WTC11 (cell line): ENCODE results near the gene RPUSD3. TPM values are rescaled to one million over a fixed set of nuclear protein-coding genes. Genes with fewer than 3 reads are reported as not detected.

Experiments used
- ATAC-seq: fragments of 200-7000 bp; cut with Tn5 transposase; 2 replicates; pipeline ENCODE4 v1.10.0; 2021; ENCODE audit warnings: mild to moderate bottlenecking, moderate library complexity
- CTCF ChIA-PET: fragments of 300-600 bp; sonication (Branson Sonifier 250); formaldehyde crosslinking; loops from one replicate; lab custom pipeline; 2021; ENCODE audit warnings: antibody characterized with exemption; lab: Charles Lee
- POLR2A ChIA-PET: fragments of 350-600 bp; sonication (Branson Sonifier 250); formaldehyde crosslinking; loops from one replicate; lab custom pipeline; 2021; ENCODE audit warnings: antibody characterized with exemption; lab: Charles Lee
- DNase-seq: peaks from one replicate; pipeline ENCODE4 v3.0.0; 2021; ENCODE audit warnings: low spot score
- H3K27ac Mint-ChIP-seq: 2 replicates; pipeline ENCODE4 v1.8.0; 2021; ENCODE audit warnings: mixed read lengths
- H3K27me3 Mint-ChIP-seq: 2 replicates; pipeline ENCODE4 v1.8.0; 2021; ENCODE audit warnings: low read depth, mild to moderate bottlenecking, moderate library complexity, mixed read lengths
- H3K36me3 Mint-ChIP-seq: 2 replicates; pipeline ENCODE4 v1.8.0; 2021; ENCODE audit warnings: mixed read lengths
- H3K4me1 Mint-ChIP-seq: 2 replicates; pipeline ENCODE4 v1.8.0; 2022; ENCODE audit warnings: mixed read lengths
- H3K4me3 Mint-ChIP-seq: 2 replicates; pipeline ENCODE4 v1.8.0; 2021; ENCODE audit warnings: mild to moderate bottlenecking, moderate library complexity, mixed read lengths
- H3K9me3 Mint-ChIP-seq: 2 replicates; pipeline ENCODE4 v1.8.0; 2021; ENCODE audit warnings: mixed read lengths
- ATF1 ChIP-seq: sonication (generic); formaldehyde crosslinking; IDR thresholded peaks from 2 replicates; pipeline ENCODE4 v1.8.1; 2023; ENCODE audit warnings: mild to moderate bottlenecking, moderate library complexity, missing genetic modification reagents
- CREB1 ChIP-seq: sonication (generic); formaldehyde crosslinking; IDR thresholded peaks from 2 replicates; pipeline ENCODE4 v1.8.0; 2023; ENCODE audit warnings: mild to moderate bottlenecking, missing genetic modification reagents
- CREM ChIP-seq: sonication (generic); formaldehyde crosslinking; IDR thresholded peaks from 2 replicates; pipeline ENCODE4 v1.8.1; 2022; ENCODE audit warnings: mild to moderate bottlenecking, missing genetic modification reagents, moderate library complexity
- PRRX2 ChIP-seq: fragments of 250-450 bp; sonication (Bioruptor Pico); IDR thresholded peaks from 2 replicates; pipeline ENCODE4 v1.8.0; 2021; ENCODE audit warnings: mild to moderate bottlenecking
- SOX15 ChIP-seq: fragments of 250-450 bp; sonication (Bioruptor Pico); IDR thresholded peaks from 2 replicates; pipeline ENCODE4 v1.9.0; 2021; ENCODE audit warnings: mild to moderate bottlenecking
- SP1 ChIP-seq: sonication (generic); formaldehyde crosslinking; conservative IDR thresholded peaks from 2 replicates; pipeline ENCODE4 v1.8.1; 2022; ENCODE audit warnings: missing genetic modification reagents
- TEAD1 ChIP-seq: sonication (generic); formaldehyde crosslinking; IDR thresholded peaks from 2 replicates; pipeline ENCODE4 v1.8.0; 2022; ENCODE audit warnings: mild to moderate bottlenecking, missing genetic modification reagents
- ZBTB21 ChIP-seq: sonication (generic); formaldehyde crosslinking; IDR thresholded peaks from 2 replicates; pipeline ENCODE4 v1.8.1; 2023; ENCODE audit warnings: mild to moderate bottlenecking, missing genetic modification reagents, borderline replicate concordance
- ZNF232 ChIP-seq: sonication (generic); formaldehyde crosslinking; IDR thresholded peaks from 2 replicates; pipeline ENCODE4 v1.8.0; 2022; ENCODE audit warnings: mild to moderate bottlenecking, missing genetic modification reagents
- ZNF263 ChIP-seq: sonication (generic); formaldehyde crosslinking; IDR thresholded peaks from 2 replicates; pipeline ENCODE4 v1.8.1; 2022; ENCODE audit warnings: low read depth, mild to moderate bottlenecking, moderate library complexity, missing genetic modification reagents
- ZNF317 ChIP-seq: sonication (generic); formaldehyde crosslinking; IDR thresholded peaks from 2 replicates; pipeline ENCODE4 v1.8.1; 2023; ENCODE audit warnings: low read depth, mild to moderate bottlenecking, moderate library complexity, missing genetic modification reagents, borderline replicate concordance
- ZNF671 ChIP-seq: fragments of 250-450 bp; sonication (Bioruptor Pico); IDR thresholded peaks from 2 replicates; pipeline ENCODE4 v1.8.0; 2021; ENCODE audit warnings: mild to moderate bottlenecking
- total RNA-seq: library from RNA; stranded (reverse); gene quantifications from 3 replicates; pipeline ENCODE4 v1.2.3, GENCODE V29; 2021
- TF ChIP-seq, protein P1 (sequence below): sonication (generic); formaldehyde crosslinking; IDR thresholded peaks from 2 replicates; pipeline ENCODE4 v1.8.0; 2023; ENCODE audit warnings: missing genetic modification reagents, mild to moderate bottlenecking, borderline replicate concordance
- TF ChIP-seq, protein P2 (sequence below): sonication (generic); formaldehyde crosslinking; IDR thresholded peaks from 2 replicates; pipeline ENCODE4 v1.8.0; 2022; ENCODE audit warnings: mild to moderate bottlenecking, missing genetic modification reagents
- TF ChIP-seq, protein P3 (sequence below): fragments of 250-450 bp; sonication (Bioruptor Pico); IDR thresholded peaks from 2 replicates; pipeline ENCODE4 v1.9.0; 2021; ENCODE audit warnings: mild to moderate bottlenecking, borderline replicate concordance
- TF ChIP-seq, protein P4 (sequence below): fragments of 200-600 bp; IDR thresholded peaks from 2 replicates; pipeline ENCODE4 v1.8.0; 2022; ENCODE audit warnings: antibody characterized with exemption
- TF ChIP-seq, protein P5 (sequence below): sonication (generic); formaldehyde crosslinking; IDR thresholded peaks from 2 replicates; pipeline ENCODE4 v1.8.0; 2022; ENCODE audit warnings: mild to moderate bottlenecking, missing genetic modification reagents
- TF ChIP-seq, protein P6 (sequence below): sonication (generic); formaldehyde crosslinking; IDR thresholded peaks from 2 replicates; pipeline ENCODE4 v1.8.0; 2023; ENCODE audit warnings: mild to moderate bottlenecking, missing genetic modification reagents

The RPUSD3 gene
- total RNA-seq, 1 experiment from 2014 or later: 95.5 TPM

DNA sequence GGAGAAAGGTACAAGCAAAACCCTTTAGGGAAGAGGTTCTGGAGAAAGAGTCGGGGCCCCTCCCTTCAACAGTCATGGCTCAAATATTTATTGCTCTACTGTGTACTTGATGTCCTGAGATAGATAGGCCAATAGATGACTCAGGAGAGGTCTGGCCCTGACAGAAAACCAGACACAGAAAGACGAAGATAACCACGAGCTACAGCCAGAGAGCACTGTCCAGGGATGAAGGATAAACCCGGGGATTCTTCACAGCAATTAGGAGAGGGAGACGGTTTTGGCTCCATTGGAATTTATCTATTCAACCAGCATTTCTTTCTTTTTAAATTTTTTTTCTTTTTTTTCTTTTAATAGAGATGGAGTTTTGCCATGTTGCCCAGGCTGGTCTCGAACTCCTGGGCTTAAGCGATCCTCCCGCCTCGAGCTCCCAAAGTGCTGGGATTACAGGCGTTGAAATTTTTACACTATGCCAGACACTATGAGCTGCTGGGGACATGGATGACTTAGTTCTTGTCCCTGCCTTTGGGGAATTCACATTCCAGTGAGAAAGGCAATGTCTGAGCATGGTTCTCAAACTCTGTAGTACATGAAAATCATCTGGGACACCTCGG, 40.9 kb upstream of the RPUSD3 start (continued):
- TF ChIP-seq, protein P1, sequence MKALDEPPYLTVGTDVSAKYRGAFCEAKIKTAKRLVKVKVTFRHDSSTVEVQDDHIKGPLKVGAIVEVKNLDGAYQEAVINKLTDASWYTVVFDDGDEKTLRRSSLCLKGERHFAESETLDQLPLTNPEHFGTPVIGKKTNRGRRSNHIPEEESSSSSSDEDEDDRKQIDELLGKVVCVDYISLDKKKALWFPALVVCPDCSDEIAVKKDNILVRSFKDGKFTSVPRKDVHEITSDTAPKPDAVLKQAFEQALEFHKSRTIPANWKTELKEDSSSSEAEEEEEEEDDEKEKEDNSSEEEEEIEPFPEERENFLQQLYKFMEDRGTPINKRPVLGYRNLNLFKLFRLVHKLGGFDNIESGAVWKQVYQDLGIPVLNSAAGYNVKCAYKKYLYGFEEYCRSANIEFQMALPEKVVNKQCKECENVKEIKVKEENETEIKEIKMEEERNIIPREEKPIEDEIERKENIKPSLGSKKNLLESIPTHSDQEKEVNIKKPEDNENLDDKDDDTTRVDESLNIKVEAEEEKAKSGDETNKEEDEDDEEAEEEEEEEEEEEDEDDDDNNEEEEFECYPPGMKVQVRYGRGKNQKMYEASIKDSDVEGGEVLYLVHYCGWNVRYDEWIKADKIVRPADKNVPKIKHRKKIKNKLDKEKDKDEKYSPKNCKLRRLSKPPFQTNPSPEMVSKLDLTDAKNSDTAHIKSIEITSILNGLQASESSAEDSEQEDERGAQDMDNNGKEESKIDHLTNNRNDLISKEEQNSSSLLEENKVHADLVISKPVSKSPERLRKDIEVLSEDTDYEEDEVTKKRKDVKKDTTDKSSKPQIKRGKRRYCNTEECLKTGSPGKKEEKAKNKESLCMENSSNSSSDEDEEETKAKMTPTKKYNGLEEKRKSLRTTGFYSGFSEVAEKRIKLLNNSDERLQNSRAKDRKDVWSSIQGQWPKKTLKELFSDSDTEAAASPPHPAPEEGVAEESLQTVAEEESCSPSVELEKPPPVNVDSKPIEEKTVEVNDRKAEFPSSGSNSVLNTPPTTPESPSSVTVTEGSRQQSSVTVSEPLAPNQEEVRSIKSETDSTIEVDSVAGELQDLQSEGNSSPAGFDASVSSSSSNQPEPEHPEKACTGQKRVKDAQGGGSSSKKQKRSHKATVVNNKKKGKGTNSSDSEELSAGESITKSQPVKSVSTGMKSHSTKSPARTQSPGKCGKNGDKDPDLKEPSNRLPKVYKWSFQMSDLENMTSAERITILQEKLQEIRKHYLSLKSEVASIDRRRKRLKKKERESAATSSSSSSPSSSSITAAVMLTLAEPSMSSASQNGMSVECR (CRISPR knock-in tag): no peak
- TF ChIP-seq ZNF232 (CRISPR knock-in tag) (no peak), ZNF317 (no peak), ZBTB21 (CRISPR knock-in tag) (no peak)
- TF ChIP-seq, protein P2, sequence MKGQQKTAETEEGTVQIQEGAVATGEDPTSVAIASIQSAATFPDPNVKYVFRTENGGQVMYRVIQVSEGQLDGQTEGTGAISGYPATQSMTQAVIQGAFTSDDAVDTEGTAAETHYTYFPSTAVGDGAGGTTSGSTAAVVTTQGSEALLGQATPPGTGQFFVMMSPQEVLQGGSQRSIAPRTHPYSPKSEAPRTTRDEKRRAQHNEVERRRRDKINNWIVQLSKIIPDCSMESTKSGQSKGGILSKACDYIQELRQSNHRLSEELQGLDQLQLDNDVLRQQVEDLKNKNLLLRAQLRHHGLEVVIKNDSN (CRISPR knock-in tag): no peak
- TF ChIP-seq, protein P3, sequence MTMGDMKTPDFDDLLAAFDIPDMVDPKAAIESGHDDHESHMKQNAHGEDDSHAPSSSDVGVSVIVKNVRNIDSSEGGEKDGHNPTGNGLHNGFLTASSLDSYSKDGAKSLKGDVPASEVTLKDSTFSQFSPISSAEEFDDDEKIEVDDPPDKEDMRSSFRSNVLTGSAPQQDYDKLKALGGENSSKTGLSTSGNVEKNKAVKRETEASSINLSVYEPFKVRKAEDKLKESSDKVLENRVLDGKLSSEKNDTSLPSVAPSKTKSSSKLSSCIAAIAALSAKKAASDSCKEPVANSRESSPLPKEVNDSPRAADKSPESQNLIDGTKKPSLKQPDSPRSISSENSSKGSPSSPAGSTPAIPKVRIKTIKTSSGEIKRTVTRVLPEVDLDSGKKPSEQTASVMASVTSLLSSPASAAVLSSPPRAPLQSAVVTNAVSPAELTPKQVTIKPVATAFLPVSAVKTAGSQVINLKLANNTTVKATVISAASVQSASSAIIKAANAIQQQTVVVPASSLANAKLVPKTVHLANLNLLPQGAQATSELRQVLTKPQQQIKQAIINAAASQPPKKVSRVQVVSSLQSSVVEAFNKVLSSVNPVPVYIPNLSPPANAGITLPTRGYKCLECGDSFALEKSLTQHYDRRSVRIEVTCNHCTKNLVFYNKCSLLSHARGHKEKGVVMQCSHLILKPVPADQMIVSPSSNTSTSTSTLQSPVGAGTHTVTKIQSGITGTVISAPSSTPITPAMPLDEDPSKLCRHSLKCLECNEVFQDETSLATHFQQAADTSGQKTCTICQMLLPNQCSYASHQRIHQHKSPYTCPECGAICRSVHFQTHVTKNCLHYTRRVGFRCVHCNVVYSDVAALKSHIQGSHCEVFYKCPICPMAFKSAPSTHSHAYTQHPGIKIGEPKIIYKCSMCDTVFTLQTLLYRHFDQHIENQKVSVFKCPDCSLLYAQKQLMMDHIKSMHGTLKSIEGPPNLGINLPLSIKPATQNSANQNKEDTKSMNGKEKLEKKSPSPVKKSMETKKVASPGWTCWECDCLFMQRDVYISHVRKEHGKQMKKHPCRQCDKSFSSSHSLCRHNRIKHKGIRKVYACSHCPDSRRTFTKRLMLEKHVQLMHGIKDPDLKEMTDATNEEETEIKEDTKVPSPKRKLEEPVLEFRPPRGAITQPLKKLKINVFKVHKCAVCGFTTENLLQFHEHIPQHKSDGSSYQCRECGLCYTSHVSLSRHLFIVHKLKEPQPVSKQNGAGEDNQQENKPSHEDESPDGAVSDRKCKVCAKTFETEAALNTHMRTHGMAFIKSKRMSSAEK (CRISPR knock-in tag): no peak
- TF ChIP-seq, all 79 proteins: peak for 0

DNA sequence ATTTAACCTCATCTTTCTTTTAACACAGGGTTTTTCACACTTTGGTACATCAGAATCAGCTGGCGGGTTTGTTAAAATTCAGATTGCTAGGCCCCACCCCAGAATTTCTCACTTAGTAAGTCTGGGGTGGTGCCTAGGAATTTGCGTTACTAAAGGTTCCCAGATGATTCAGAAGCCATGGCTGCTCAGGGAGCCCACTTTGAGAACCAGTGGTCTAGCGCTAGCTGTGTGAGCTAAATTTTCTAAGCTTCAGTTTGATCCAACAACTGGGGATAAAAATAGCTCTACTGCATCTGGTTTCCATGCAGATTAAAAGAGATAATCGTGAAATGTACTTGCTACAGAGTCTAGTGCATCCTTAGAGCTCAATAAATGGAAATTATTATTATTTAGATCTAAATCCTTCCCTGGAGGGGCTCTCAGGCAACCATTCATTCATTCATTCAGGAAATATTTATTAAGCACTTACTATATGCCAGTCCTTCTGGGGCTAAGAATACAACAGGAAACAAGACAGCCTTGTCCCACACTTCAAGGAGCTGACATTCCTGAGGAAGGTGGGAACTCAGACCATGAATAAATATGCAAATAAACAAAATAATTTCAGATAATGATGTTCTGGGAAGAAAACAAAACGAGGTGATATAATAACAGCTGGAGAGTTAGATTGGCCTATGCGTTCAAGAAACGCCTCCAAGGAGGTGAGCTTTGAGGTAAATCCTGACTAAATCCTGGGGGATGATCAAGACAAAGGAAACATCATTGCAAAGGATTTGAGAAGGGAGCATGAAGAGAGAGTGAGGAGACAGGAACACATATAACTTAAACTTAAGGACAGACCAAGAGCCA, 40.1 kb upstream of the RPUSD3 start:
- ATAC-seq (no peak), DNase-seq (no peak)
- TF ChIP-seq, protein P4, sequence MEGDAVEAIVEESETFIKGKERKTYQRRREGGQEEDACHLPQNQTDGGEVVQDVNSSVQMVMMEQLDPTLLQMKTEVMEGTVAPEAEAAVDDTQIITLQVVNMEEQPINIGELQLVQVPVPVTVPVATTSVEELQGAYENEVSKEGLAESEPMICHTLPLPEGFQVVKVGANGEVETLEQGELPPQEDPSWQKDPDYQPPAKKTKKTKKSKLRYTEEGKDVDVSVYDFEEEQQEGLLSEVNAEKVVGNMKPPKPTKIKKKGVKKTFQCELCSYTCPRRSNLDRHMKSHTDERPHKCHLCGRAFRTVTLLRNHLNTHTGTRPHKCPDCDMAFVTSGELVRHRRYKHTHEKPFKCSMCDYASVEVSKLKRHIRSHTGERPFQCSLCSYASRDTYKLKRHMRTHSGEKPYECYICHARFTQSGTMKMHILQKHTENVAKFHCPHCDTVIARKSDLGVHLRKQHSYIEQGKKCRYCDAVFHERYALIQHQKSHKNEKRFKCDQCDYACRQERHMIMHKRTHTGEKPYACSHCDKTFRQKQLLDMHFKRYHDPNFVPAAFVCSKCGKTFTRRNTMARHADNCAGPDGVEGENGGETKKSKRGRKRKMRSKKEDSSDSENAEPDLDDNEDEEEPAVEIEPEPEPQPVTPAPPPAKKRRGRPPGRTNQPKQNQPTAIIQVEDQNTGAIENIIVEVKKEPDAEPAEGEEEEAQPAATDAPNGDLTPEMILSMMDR: no peak
- no peak for TF ChIP-seq TEAD1 (CRISPR knock-in tag)
- TF ChIP-seq, protein P5, sequence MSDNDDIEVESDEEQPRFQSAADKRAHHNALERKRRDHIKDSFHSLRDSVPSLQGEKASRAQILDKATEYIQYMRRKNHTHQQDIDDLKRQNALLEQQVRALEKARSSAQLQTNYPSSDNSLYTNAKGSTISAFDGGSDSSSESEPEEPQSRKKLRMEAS (CRISPR knock-in tag): no peak
- TF ChIP-seq ZNF263 (CRISPR knock-in tag): no peak
- TF ChIP-seq ZNF232 (CRISPR knock-in tag): no peak
- no peak for TF ChIP-seq PRRX2
- TF ChIP-seq ATF1 (CRISPR knock-in tag): no peak
- no peak for TF ChIP-seq SOX15 (CRISPR knock-in tag)
- TF ChIP-seq, protein P6, sequence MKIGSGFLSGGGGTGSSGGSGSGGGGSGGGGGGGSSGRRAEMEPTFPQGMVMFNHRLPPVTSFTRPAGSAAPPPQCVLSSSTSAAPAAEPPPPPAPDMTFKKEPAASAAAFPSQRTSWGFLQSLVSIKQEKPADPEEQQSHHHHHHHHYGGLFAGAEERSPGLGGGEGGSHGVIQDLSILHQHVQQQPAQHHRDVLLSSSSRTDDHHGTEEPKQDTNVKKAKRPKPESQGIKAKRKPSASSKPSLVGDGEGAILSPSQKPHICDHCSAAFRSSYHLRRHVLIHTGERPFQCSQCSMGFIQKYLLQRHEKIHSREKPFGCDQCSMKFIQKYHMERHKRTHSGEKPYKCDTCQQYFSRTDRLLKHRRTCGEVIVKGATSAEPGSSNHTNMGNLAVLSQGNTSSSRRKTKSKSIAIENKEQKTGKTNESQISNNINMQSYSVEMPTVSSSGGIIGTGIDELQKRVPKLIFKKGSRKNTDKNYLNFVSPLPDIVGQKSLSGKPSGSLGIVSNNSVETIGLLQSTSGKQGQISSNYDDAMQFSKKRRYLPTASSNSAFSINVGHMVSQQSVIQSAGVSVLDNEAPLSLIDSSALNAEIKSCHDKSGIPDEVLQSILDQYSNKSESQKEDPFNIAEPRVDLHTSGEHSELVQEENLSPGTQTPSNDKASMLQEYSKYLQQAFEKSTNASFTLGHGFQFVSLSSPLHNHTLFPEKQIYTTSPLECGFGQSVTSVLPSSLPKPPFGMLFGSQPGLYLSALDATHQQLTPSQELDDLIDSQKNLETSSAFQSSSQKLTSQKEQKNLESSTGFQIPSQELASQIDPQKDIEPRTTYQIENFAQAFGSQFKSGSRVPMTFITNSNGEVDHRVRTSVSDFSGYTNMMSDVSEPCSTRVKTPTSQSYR: no peak
- TF ChIP-seq CREB1 (CRISPR knock-in tag): no peak
- TF ChIP-seq SP1: no peak
- TF ChIP-seq CREM (CRISPR knock-in tag): no peak
- TF ChIP-seq ZNF671 (CRISPR knock-in tag): no peak
- no peak overlapping the region for H3K27ac Mint-ChIP-seq
- H3K36me3 Mint-ChIP-seq: no peaks in the 10 kb centered on the region
- no peaks in the 10 kb centered on the region for H3K4me1 Mint-ChIP-seq
- POLR2A ChIA-PET: no interaction called here
- no peak overlapping the region for H3K4me3 Mint-ChIP-seq
- peaks cover 9% of the 10 kb centered on the region for H3K27me3 Mint-ChIP-seq
- CTCF ChIA-PET: interaction anchor here (0.6 to 1.8 kb wide), 4 partner anchors 20 to 103 kb away, joined by 3 to 6 read pairs (median 4); no protein-coding TSS in a partner anchor
- no peaks in the 10 kb centered on the region for H3K9me3 Mint-ChIP-seq
